MG63 (cell line): Measurements from ENCODE around the gene DDX41. TPM values are rescaled to one million over a fixed set of nuclear protein-coding genes. Genes with fewer than 3 reads are reported as not detected.
"Not testable (repeated sequence)": the region's sequence is repeated elsewhere in the genome, so short reads cannot be mapped to it uniquely, and the experiment has no call there.

Source experiments
- DNase-seq: peaks from one replicate; pipeline ENCODE4 v3.0.0-alpha.2; 2020
- H3K27me3 ChIP-seq: fragments of 250-450 bp; sonication (Bioruptor Pico); 2 replicates; pipeline ENCODE4 v1.5.1; 2020; ENCODE audit warnings: mild to moderate bottlenecking, moderate library complexity
- H3K36me3 ChIP-seq: fragments of 250-450 bp; sonication (Bioruptor Pico); 2 replicates; pipeline ENCODE4 v1.5.1; 2020; ENCODE audit warnings: mild to moderate bottlenecking, moderate library complexity
- H3K4me3 ChIP-seq: fragments of 250-450 bp; sonication (Bioruptor Pico); 2 replicates; pipeline ENCODE4 v1.5.1; 2020; ENCODE audit warnings: mild to moderate bottlenecking, moderate library complexity
- H3K9me3 ChIP-seq: fragments of 250-450 bp; sonication (Bioruptor Pico); 2 replicates; pipeline ENCODE4 v1.5.1; 2020; ENCODE audit warnings: mild to moderate bottlenecking, moderate library complexity
- total RNA-seq: library from RNA; depleted of rRNA; stranded (reverse); fragments of >200 nt; shearing (Covaris generic); gene quantifications from 2 replicates; pipeline ENCODE4 v1.2.3, GENCODE V29; 2014; ENCODE audit warnings: low replicate concordance; rRNA removed

The DDX41 gene
- total RNA-seq, result 125 and 127 TPM in 2 replicates

GRCh38 chr5:177516601-177517568 lies at the start of gene DDX41:
Gene DDX41 (minus strand): TSS chr5:177516961. CDS start chr5:177516945, 16 bp downstream.
- DNase-seq, result peak; percentile 100
- Histone ChIP-seq H3K36me3 (peaks cover 70% of the 10 kb centered on the region), H3K4me3 (peak within 1 kb of the TSS; percentile 96), H3K27me3 (no peaks in the 10 kb centered on the region), H3K9me3 (no peaks in the 10 kb centered on the region)

GRCh38 chr5:177565046-177565445 lies 48.3 kb upstream of the DDX41 start:
- peaks cover 3% of the 10 kb centered on the region for H3K27me3 ChIP-seq
- DNase-seq, result no peak
- peaks cover 13% of the 10 kb centered on the region for H3K9me3 ChIP-seq
- H3K4me3 ChIP-seq, result no peak overlapping the region
- H3K36me3 ChIP-seq, result no peaks in the 10 kb centered on the region; the same call in 1 of the 2 replicates

GRCh38 chr5:177559446-177559941 lies 42.7 kb upstream of the DDX41 start:
- H3K9me3 ChIP-seq, result peaks cover 13% of the 10 kb centered on the region
- not testable (repeated sequence) for DNase-seq, H3K27me3 ChIP-seq, H3K4me3 ChIP-seq, H3K36me3 ChIP-seq

GRCh38 chr5:177557796-177558195 lies 41.0 kb upstream of the DDX41 start:
- peaks cover 5% of the 10 kb centered on the region for H3K36me3 ChIP-seq
- no peak overlapping the region for H3K4me3 ChIP-seq
- H3K9me3 ChIP-seq, result peaks cover 11% of the 10 kb centered on the region
- no peak for DNase-seq
- H3K27me3 ChIP-seq, result peaks cover 4% of the 10 kb centered on the region

GRCh38 chr5:177557041-177557647 lies 40.4 kb upstream of the DDX41 start:
- H3K4me3 ChIP-seq, result no peak overlapping the region
- peaks cover 12% of the 10 kb centered on the region for H3K36me3 ChIP-seq
- H3K27me3 ChIP-seq, result peaks cover 4% of the 10 kb centered on the region
- no peak for DNase-seq
- peaks cover 7% of the 10 kb centered on the region for H3K9me3 ChIP-seq

GRCh38 chr5:177555665-177556064 lies 38.9 kb upstream of the DDX41 start:
- H3K36me3 ChIP-seq, result peaks cover 22% of the 10 kb centered on the region
- no peaks in the 10 kb centered on the region for H3K9me3 ChIP-seq
- H3K4me3 ChIP-seq, result no peak overlapping the region
- DNase-seq, result no peak
- H3K27me3 ChIP-seq, result peaks cover 4% of the 10 kb centered on the region

- Histone ChIP-seq H3K9me3 (no peaks in the 10 kb centered on the region), H3K36me3 (peaks cover 26% of the 10 kb centered on the region), H3K4me3 (peak overlapping the region; percentile 84), H3K27me3 (peaks cover 4% of the 10 kb centered on the region)
- DNase-seq, result no peak
Observed at GRCh38 chr5:177555228-177555627, 38.5 kb upstream of the DDX41 start.

GRCh38 chr5:177554474-177555111 lies 37.8 kb upstream of the DDX41 start, which contains the start of gene FAM193B:
Gene FAM193B (minus strand): TSS chr5:177554563. CDS start chr5:177554458, 105 bp downstream.
- Histone ChIP-seq H3K27me3 (peaks cover 4% of the 10 kb centered on the region), H3K4me3 (peak within 1 kb of the TSS; percentile 84), H3K36me3 (peaks cover 33% of the 10 kb centered on the region), H3K9me3 (no peaks in the 10 kb centered on the region)
- DNase-seq, result peak; percentile 95

GRCh38 chr5:177553671-177554429 lies 37.1 kb upstream of the DDX41 start:
- peak; percentile 51 for DNase-seq
- H3K4me3 ChIP-seq, result peak overlapping the region; percentile 84
- peaks cover 1% of the 10 kb centered on the region for H3K27me3 ChIP-seq
- peaks cover 34% of the 10 kb centered on the region for H3K36me3 ChIP-seq
- H3K9me3 ChIP-seq, result no peaks in the 10 kb centered on the region

GRCh38 chr5:177552839-177553455 lies 36.2 kb upstream of the DDX41 start:
- no peaks in the 10 kb centered on the region for H3K27me3 ChIP-seq
- peaks cover 34% of the 10 kb centered on the region for H3K36me3 ChIP-seq
- H3K4me3 ChIP-seq, result peak overlapping the region; percentile 84
- no peaks in the 10 kb centered on the region for H3K9me3 ChIP-seq
- DNase-seq, result peak; percentile 25

- H3K4me3 ChIP-seq, result no peak overlapping the region
- no peak for DNase-seq
- H3K9me3 ChIP-seq, result peaks cover 7% of the 10 kb centered on the region
- H3K36me3 ChIP-seq, result peaks cover 40% of the 10 kb centered on the region
- no peaks in the 10 kb centered on the region for H3K27me3 ChIP-seq
Observed at GRCh38 chr5:177550122-177550521, 33.4 kb upstream of the DDX41 start.

- Histone ChIP-seq H3K9me3 (peaks cover 17% of the 10 kb centered on the region), H3K27me3 (no peaks in the 10 kb centered on the region), H3K36me3 (peaks cover 57% of the 10 kb centered on the region), H3K4me3 (no peak overlapping the region)
- DNase-seq, result no peak
Observed at GRCh38 chr5:177548495-177548894, 31.7 kb upstream of the DDX41 start.

- peaks cover 57% of the 10 kb centered on the region for H3K36me3 ChIP-seq
- no peaks in the 10 kb centered on the region for H3K27me3 ChIP-seq
- peaks cover 17% of the 10 kb centered on the region for H3K9me3 ChIP-seq
- no peak overlapping the region for H3K4me3 ChIP-seq
- DNase-seq, result no peak
Observed at GRCh38 chr5:177547736-177548135, 31.0 kb upstream of the DDX41 start.

- peaks cover 51% of the 10 kb centered on the region for H3K36me3 ChIP-seq
- no peak overlapping the region for H3K4me3 ChIP-seq
- peak; percentile 92 for DNase-seq
- no peaks in the 10 kb centered on the region for H3K27me3 ChIP-seq
- peaks cover 17% of the 10 kb centered on the region for H3K9me3 ChIP-seq
Observed at GRCh38 chr5:177546258-177546741, 29.5 kb upstream of the DDX41 start.

- DNase-seq, result peak; percentile 64
- Histone ChIP-seq H3K9me3 (peaks cover 17% of the 10 kb centered on the region), H3K4me3 (no peak overlapping the region), H3K27me3 (no peaks in the 10 kb centered on the region), H3K36me3 (peaks cover 49% of the 10 kb centered on the region)
Observed at GRCh38 chr5:177545487-177546257, 28.9 kb upstream of the DDX41 start.
